A549 treated with ZK216348 at 1 μM for 4 hours (cell line): ENCODE results near the gene TMBIM6. TPM values are rescaled to one million over a fixed set of nuclear protein-coding genes. Genes with fewer than 3 reads are reported as not detected.

Source experiments
- total RNA-seq: library from RNA; stranded (reverse); fragments of 200-300 nt; extraction: Qiagen RNA extraction; gene quantifications from 5 replicates; pipeline ENCODE4 v1.2.3, GENCODE V29; 2022; ENCODE audit warnings: low read depth

Gene TMBIM6, protein sequence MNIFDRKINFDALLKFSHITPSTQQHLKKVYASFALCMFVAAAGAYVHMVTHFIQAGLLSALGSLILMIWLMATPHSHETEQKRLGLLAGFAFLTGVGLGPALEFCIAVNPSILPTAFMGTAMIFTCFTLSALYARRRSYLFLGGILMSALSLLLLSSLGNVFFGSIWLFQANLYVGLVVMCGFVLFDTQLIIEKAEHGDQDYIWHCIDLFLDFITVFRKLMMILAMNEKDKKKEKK
- total RNA-seq: 393 to 517 TPM (median 478 TPM) in 5 replicates

DNA sequence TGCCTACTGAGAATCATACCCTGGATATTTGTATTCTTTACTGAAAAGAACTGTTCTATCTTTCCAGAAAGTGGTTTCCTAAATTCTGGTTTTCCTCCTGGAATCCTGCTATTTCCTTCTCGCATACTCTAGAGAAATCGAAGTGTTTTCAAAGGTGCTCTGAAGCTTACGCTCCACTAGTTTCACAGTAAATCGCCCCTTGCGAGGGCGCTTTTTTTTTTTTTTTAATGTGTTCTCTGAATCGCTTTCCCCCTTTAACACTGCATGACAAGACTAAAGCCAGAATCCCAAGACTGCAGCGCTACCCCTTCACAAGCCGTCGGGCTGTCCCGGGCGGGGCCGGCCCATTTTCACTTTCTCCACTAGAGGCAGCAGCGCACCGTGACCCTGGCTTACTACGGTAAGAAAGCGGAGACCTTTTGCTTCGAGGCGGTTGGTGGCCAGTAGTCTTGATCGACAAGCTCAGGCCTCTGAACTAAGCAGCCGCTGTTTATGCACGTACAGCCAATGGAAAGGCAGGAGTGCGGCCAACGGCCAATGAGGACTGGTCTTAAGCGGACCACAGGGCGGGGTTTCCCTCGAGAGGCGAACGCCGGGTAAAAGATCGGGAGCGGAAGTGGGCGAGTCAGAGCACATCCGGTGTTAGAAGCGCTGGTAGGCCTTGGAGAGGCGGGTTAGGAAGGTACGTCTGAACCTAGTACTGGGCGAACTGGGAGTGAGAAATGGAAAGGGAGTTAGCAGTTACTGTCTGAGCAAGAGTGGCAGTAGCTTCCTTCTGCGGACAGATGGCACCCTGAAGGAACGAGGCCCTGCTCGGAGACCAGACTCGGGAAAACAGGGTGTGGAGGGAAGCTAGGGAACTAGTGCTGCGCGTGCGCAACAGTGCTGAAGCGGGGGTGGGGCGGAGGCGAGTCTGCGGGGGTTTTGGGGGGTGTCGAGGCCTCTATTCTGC is at the start of gene TMBIM6:
Gene TMBIM6 (plus strand): TSS at position 628 of the 952 bp plus-strand sequence. CDS start 10,937 bp downstream, outside the sequence.

DNA sequence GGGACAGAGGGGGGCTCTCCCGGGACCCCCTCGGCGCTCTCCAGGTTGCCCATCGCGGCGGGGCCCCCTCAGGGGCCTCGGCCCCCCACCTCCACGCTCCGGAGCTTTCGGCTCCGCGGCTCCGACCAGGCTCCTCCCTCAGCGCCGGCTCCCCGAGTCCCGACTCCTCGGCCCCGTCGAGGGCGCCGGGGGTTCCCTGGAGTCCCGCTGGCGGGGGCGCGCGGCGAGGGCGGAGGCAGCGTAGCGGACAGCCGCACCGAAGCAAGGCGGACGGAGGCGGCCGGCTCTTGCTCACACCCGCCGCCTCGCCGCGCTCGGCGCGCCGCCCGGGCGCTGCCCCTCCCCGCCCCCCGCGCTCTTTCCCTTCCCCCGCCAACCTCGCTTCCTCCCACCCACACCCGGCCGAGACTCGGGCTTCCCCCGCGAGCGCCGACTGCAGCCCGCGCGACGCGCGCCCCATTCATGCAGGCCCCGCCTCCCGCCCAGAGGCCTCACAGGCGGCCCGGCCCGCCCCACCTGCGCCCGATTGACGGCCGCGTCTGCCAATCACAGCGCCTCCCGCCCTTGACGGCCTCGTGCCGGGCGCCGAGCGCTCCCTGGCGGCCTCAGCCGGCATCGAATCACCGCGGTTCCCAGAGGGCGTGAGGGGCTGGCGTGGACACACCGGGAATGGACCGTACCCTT is 34.1 kb upstream of the TMBIM6 start, which contains the start of gene FMNL3:
Gene FMNL3 (minus strand): TSS at position 278 of the 684 bp plus-strand sequence. CDS start 225 bp downstream, at position 53.

Other genes with a start within 250 kb of the TMBIM6 start
- 1.5 to 2.8 TPM (median 2.6 TPM) in 5 replicates for gene KCNH3, start 202.5 kb upstream of the TMBIM6 start, total RNA-seq
- gene MCRS1, start 173.4 kb upstream of the TMBIM6 start, total RNA-seq: 48.6 to 69.1 TPM (median 67.9 TPM) in 5 replicates
- gene FAM186B, start 135.9 kb upstream of the TMBIM6 start, total RNA-seq: 0.11 to 0.23 TPM (median 0.14 TPM) in 3 of 5 replicates, not detected in the others
- 5.6 to 8.7 TPM (median 7.7 TPM) in 5 replicates for gene PRPF40B, start 118.0 kb upstream of the TMBIM6 start, total RNA-seq
- 1.2 to 2.3 TPM (median 1.9 TPM) in 5 replicates for gene FMNL3, start 34.2 kb upstream of the TMBIM6 start, total RNA-seq
- gene NCKAP5L, start 86.9 kb downstream of the TMBIM6 start, total RNA-seq: 5.3 to 10.3 TPM (median 8.3 TPM) in 5 replicates
- gene BCDIN3D, start 101.5 kb downstream of the TMBIM6 start, total RNA-seq: 4.4 to 4.7 TPM (median 4.5 TPM) in 5 replicates
- gene FAIM2, start 162.3 kb downstream of the TMBIM6 start, total RNA-seq: 0.09 TPM in 1 of 5 replicates, not detected in the others
- gene AQP2, start 209.2 kb downstream of the TMBIM6 start, total RNA-seq: not detected in 5 replicates
- 0.09 TPM in 1 of 5 replicates, not detected in the others for gene AQP5, start 220.3 kb downstream of the TMBIM6 start, total RNA-seq
- gene AQP6, start 231.4 kb downstream of the TMBIM6 start, total RNA-seq: not detected in 5 replicates